Measurements from ENCODE around the gene ST3GAL2.

Gene ST3GAL2

GRCh38 chr16:70438969-70439862 lies at the start of gene ST3GAL2:
Gene ST3GAL2, minus strand, starts transcription at chr16:70439100. Its CDS starts 40,570 bp downstream, at chr16:70398530.
- no peak for TF ChIP-seq POLR2A (IDR thresholded peaks at IDR 0.05; ENCODE audit: extremely low read depth, insufficient read length)
- TF ChIP-seq MYC (IDR thresholded peaks at IDR 0.05; ENCODE audit: low read depth, low read length) = peak; percentile 77
- TF ChIP-seq MAX (IDR thresholded peaks at IDR 0.05; ENCODE audit: low read depth, low read length) = no peak

GRCh38 chr16:70484867-70485266 lies 46.0 kb upstream of the ST3GAL2 start:
- no peak for DNase-seq (ENCODE audit: low read depth)
- H3K4me3 ChIP-seq (ENCODE audit: low read depth, low read length) = no peak overlapping the region
- no peak for TF ChIP-seq CTCF (IDR thresholded peaks at IDR 0.05; ENCODE audit: low read depth, low read length)
- no peak for TF ChIP-seq POLR2A (IDR thresholded peaks at IDR 0.05; ENCODE audit: extremely low read depth, insufficient read length)
- no peak for TF ChIP-seq MAX (IDR thresholded peaks at IDR 0.05; ENCODE audit: low read depth, low read length)
- TF ChIP-seq MYC (IDR thresholded peaks at IDR 0.05; ENCODE audit: low read depth, low read length) = no peak

More at GRCh38 chr16:70438969-70439862, at the start of gene ST3GAL2:
- H3K4me3 ChIP-seq (ENCODE audit: low read depth, low read length) = peak within 1 kb of the TSS; percentile 90
- peak; percentile 97 for DNase-seq (ENCODE audit: low read depth)

- TF ChIP-seq MAX (IDR thresholded peaks at IDR 0.05; ENCODE audit: low read depth, low read length) (no peak), CTCF (IDR thresholded peaks at IDR 0.05; ENCODE audit: low read depth, low read length) (no peak), POLR2A (IDR thresholded peaks at IDR 0.05; ENCODE audit: extremely low read depth, insufficient read length) (no peak), MYC (IDR thresholded peaks at IDR 0.05; ENCODE audit: low read depth, low read length) (no peak)
- no peak overlapping the region for H3K4me3 ChIP-seq (ENCODE audit: low read depth, low read length)
Measured at GRCh38 chr16:70483426-70483825, 44.5 kb upstream of the ST3GAL2 start.

GRCh38 chr16:70482624-70483023 lies 43.7 kb upstream of the ST3GAL2 start:
- TF ChIP-seq MYC (IDR thresholded peaks at IDR 0.05; ENCODE audit: low read depth, low read length) (no peak), CTCF (IDR thresholded peaks at IDR 0.05; ENCODE audit: low read depth, low read length) (no peak), POLR2A (IDR thresholded peaks at IDR 0.05; ENCODE audit: extremely low read depth, insufficient read length) (no peak), MAX (IDR thresholded peaks at IDR 0.05; ENCODE audit: low read depth, low read length) (no peak)
- no peak overlapping the region for H3K4me3 ChIP-seq (ENCODE audit: low read depth, low read length)
- DNase-seq (ENCODE audit: low read depth) = no peak

More at GRCh38 chr16:70483426-70483825, 44.5 kb upstream of the ST3GAL2 start:
- DNase-seq (ENCODE audit: low read depth) = no peak

- DNase-seq (ENCODE audit: low read depth) = no peak
- no peak for TF ChIP-seq MYC (IDR thresholded peaks at IDR 0.05; ENCODE audit: low read depth, low read length)
- TF ChIP-seq CTCF (IDR thresholded peaks at IDR 0.05; ENCODE audit: low read depth, low read length) = no peak
- no peak for TF ChIP-seq POLR2A (IDR thresholded peaks at IDR 0.05; ENCODE audit: extremely low read depth, insufficient read length)
- TF ChIP-seq MAX (IDR thresholded peaks at IDR 0.05; ENCODE audit: low read depth, low read length) = no peak
- H3K4me3 ChIP-seq (ENCODE audit: low read depth, low read length) = no peak overlapping the region
Measured at GRCh38 chr16:70481929-70482536, 43.1 kb upstream of the ST3GAL2 start.

All from NB4 (cell line).